ENCODE results near the gene TALDO1.

TALDO1 gene

GRCh38 chr11:808427-809286 lies 61.4 kb downstream of the TALDO1 start:
- peak overlapping the region; percentile 93 for H3K4me3 ChIP-seq (ENCODE audit: low read depth, low read length)
- TF ChIP-seq CTCF (IDR thresholded peaks at IDR 0.05; ENCODE audit: low read depth, low read length, missing control alignments), result no peak
- DNase-seq (ENCODE audit: low read depth), result no peak
- in situ Hi-C loops (cut with HindIII; ENCODE audit: low sequenced_read_pairs), result no loop called here

- no peak for TF ChIP-seq CTCF (IDR thresholded peaks at IDR 0.05; ENCODE audit: low read depth, low read length, missing control alignments)
- peak; percentile 93 for DNase-seq (ENCODE audit: low read depth)
- H3K4me3 ChIP-seq (ENCODE audit: low read depth, low read length), result peak within 1 kb of the TSS; percentile 93
- in situ Hi-C loops (cut with HindIII; ENCODE audit: low sequenced_read_pairs), result no loop called here
Observed at GRCh38 chr11:809287-810039, 62.2 kb downstream of the TALDO1 start, which contains the start of gene RPLP2. RPLP2 (plus strand) TSS chr11:809967; CDS start chr11:810235, 268 bp downstream.

- DNase-seq (ENCODE audit: low read depth), result no peak
- peak overlapping the region; percentile 93 for H3K4me3 ChIP-seq (ENCODE audit: low read depth, low read length)
- TF ChIP-seq CTCF (IDR thresholded peaks at IDR 0.05; ENCODE audit: low read depth, low read length, missing control alignments), result no peak
- in situ Hi-C loops (cut with HindIII; ENCODE audit: low sequenced_read_pairs), result no loop called here
Observed at GRCh38 chr11:810040-810567, 62.8 kb downstream of the TALDO1 start.

GRCh38 chr11:811446-812245 lies 64.4 kb downstream of the TALDO1 start:
- no peak overlapping the region for H3K4me3 ChIP-seq (ENCODE audit: low read depth, low read length)
- in situ Hi-C loops (cut with HindIII; ENCODE audit: low sequenced_read_pairs), result no loop called here
- TF ChIP-seq CTCF (IDR thresholded peaks at IDR 0.05; ENCODE audit: low read depth, low read length, missing control alignments), result no peak
- DNase-seq (ENCODE audit: low read depth), result no peak

- no peak for DNase-seq (ENCODE audit: low read depth)
- no peak for TF ChIP-seq CTCF (IDR thresholded peaks at IDR 0.05; ENCODE audit: low read depth, low read length, missing control alignments)
- no peak overlapping the region for H3K4me3 ChIP-seq (ENCODE audit: low read depth, low read length)
- in situ Hi-C loops (cut with HindIII; ENCODE audit: low sequenced_read_pairs), result no loop called here
Observed at GRCh38 chr11:812390-812789, 65.1 kb downstream of the TALDO1 start.

GRCh38 chr11:813072-813455 lies 65.8 kb downstream of the TALDO1 start:
- in situ Hi-C loops (cut with HindIII; ENCODE audit: low sequenced_read_pairs), result no loop called here
- no peak for DNase-seq (ENCODE audit: low read depth)
- no peak for TF ChIP-seq CTCF (IDR thresholded peaks at IDR 0.05; ENCODE audit: low read depth, low read length, missing control alignments)
- no peak overlapping the region for H3K4me3 ChIP-seq (ENCODE audit: low read depth, low read length)

All from astrocyte of the cerebellum (primary cell).